Effector memory CD4-positive, alpha-beta T cell (primary cell): ENCODE data around the gene TRABD2A.

Experiments used
- DNase-seq, 3 donors: peaks; one replicate each; pipeline ENCODE4 v3.0.0-alpha.2; 2020
- H3K27ac ChIP-seq: 2 replicates; pipeline ENCODE4 v1.7.0; 2013; ENCODE audit warnings: mild to moderate bottlenecking, low read length, moderate library complexity; ENCODE audit not compliant: insufficient read depth, poor library complexity, severe bottlenecking
- H3K27me3 ChIP-seq: replicated peaks from 2 replicates; pipeline ENCODE4 v1.7.0; 2013; ENCODE audit warnings: mild to moderate bottlenecking, low read length; ENCODE audit not compliant: insufficient read depth, control insufficient read depth, poor library complexity, severe bottlenecking
- H3K36me3 ChIP-seq: 2 replicates; pipeline ENCODE4 v1.7.0; 2013; ENCODE audit warnings: mild to moderate bottlenecking, low read length, moderate library complexity; ENCODE audit not compliant: control insufficient read depth, insufficient read depth
- H3K4me1 ChIP-seq: 2 replicates; pipeline ENCODE4 v1.7.0; 2013; ENCODE audit warnings: low read length, mild to moderate bottlenecking; ENCODE audit not compliant: control insufficient read depth, insufficient read depth, poor library complexity, severe bottlenecking
- H3K4me3 ChIP-seq: 2 replicates; pipeline ENCODE4 v1.7.0; 2013; ENCODE audit warnings: low read length, low read depth, mild to moderate bottlenecking; ENCODE audit not compliant: insufficient read depth, poor library complexity, severe bottlenecking
- H3K9me3 ChIP-seq: 2 replicates; pipeline ENCODE4 v1.7.0; 2013; ENCODE audit warnings: mild to moderate bottlenecking, low read length, moderate library complexity; ENCODE audit not compliant: control insufficient read depth

The TRABD2A gene

DNA sequence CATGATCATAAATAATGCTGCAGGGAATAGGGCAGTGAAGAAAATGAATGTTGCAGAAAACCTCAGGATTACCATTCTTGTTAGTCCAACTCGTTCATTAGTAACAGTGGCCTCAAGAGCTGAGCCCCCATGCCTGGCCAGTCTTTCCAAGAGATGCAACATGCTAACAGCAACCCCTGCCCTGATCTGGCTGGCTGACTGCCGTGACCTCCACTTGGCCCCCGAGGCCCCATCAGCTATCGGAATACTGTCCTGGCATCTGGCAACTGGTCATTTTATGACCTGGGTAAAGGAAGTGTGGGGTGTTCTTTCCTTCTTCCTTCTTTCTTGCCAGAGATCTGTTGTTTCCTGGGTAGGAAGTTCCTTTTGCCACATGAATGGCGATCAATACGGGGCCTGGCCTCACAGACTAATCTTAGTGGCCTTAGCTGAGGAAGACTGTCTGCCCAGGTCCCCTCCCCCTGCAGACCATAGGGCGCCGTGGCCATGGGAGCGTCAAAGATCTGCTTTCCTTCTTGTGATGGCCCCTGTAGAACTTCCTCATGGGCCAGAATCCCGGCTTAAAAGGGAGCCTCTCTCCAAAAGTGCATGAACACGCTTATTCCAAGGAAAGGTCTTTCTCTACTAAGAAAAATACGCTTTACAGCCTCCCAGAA, 10.6 kb upstream of the TRABD2A start:
- Histone ChIP-seq H3K9me3 (no peaks in the 10 kb centered on the region), H3K27ac (no peak overlapping the region), H3K27me3 (no peaks in the 10 kb centered on the region), H3K36me3 (no peaks in the 10 kb centered on the region), H3K4me1 (peaks cover 34% of the 10 kb centered on the region), H3K4me3 (no peak overlapping the region)
- DNase-seq, result no peak

DNA sequence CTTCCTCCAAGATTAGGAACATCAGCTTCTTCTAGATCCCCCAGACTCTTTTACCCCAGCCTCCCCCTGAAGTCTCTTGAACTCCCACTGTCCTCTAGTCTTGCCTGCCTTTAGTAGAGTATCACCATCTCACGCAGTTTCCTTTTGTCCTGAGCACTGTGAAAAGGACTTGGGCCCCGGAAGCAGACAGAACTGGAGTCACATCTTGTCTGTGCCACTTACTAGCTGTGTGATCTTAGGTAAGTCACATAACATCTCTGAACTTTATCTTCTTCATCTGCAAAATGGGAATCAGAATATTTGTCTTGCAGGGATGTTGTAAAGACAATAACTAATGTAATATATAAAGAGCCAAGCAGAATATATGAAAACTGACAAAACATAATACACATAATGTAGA, 8.4 kb upstream of the TRABD2A start:
- peaks cover 21% of the 10 kb centered on the region for H3K4me1 ChIP-seq
- H3K4me3 ChIP-seq, result peak overlapping the region; percentile 42
- H3K27me3 ChIP-seq, result no peaks in the 10 kb centered on the region
- no peaks in the 10 kb centered on the region for H3K9me3 ChIP-seq
- H3K36me3 ChIP-seq, result no peaks in the 10 kb centered on the region
- H3K27ac ChIP-seq, result peak overlapping the region; percentile 71
- no peak for DNase-seq

DNA sequence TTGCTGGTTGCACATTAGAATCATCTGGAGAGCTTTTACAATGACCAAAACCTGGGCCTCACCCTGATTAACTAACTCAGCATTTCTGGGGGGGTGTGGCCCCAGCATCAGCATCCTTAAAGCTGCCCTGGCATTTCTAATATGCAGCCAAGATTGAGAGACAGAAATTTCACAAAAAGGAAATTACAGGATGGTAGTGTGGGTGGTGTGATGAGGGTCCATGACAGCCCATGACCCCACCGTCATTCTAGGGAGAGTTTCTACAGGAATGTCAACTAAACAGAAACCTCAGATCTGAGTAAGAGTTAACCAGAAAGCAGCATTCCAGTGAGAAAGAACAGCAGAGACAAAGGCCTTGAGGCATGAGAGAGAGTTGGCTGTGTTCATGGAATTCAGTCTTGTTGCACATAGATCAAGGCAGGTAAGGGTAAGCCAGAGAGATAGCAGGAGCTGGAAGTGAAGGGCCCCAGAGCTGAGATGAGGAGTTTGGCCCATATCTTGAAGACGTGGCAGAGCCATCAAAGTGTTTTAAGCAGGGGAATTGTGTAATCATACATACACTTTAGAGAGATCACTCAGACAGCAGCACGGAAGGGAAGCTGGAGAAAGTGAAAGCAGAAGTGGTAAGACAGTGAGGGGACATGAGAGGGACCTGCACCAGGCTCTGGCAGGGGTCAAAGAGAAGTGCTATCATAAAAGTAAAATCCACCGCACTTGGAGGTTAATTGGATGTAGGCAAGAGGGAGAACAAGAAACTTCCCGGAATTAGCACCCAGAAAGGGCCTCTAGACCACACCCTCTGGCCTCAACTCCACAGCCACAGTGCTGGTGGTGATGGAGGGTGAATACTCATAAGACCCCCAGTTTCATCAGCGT, 7.8 kb upstream of the TRABD2A start:
- peaks cover 16% of the 10 kb centered on the region for H3K4me1 ChIP-seq
- H3K27me3 ChIP-seq, result no peaks in the 10 kb centered on the region
- no peaks in the 10 kb centered on the region for H3K36me3 ChIP-seq
- peak overlapping the region; percentile 71 for H3K27ac ChIP-seq
- peak overlapping the region; percentile 42 for H3K4me3 ChIP-seq
- H3K9me3 ChIP-seq, result no peaks in the 10 kb centered on the region
- no peak for DNase-seq

DNA sequence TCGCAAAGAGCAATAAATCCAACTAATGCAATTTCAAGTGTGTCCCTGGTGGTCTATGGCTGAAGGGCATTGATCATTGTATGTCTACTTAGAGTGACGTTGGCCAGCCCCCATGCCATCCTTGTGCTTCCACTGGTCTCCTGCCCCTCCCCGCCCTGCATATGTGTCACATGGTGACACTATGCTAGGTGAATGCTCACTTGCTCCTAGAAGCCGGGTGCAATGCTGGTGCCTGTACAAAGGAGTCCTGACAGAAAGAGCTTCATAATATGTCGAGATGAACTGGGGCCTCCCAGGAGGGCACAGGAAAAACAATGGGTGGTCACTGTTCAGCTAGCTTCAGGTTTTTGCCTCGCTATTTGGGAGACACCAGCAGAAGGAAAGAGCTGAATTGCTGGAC, 5.9 kb upstream of the TRABD2A start:
- Histone ChIP-seq H3K4me3 (no peak overlapping the region), H3K36me3 (no peaks in the 10 kb centered on the region), H3K9me3 (no peaks in the 10 kb centered on the region), H3K27me3 (no peaks in the 10 kb centered on the region), H3K4me1 (peaks cover 16% of the 10 kb centered on the region), H3K27ac (no peak overlapping the region)
- no peak for DNase-seq

DNA sequence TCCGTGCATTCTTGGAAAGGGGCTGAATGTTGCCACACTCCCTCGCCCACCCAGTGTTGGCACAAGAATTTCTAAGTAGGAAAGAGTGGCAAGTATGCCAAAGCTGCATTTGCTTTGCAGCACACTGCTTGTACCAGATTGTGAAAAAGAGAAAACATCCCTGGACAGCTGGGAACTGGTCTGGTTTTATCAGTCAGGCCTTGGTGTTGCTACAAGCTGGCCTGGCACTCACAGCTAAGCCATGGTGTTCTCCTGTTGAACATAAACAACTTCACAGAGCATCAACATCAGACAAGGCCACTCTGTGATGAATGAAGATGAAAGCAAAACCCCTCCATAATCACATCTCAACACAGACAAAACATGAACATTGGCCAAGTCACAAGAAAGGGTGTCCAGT, 4.2 kb upstream of the TRABD2A start:
- Histone ChIP-seq H3K27ac (no peak overlapping the region), H3K27me3 (no peaks in the 10 kb centered on the region), H3K9me3 (no peaks in the 10 kb centered on the region), H3K36me3 (no peaks in the 10 kb centered on the region), H3K4me3 (no peak overlapping the region), H3K4me1 (peaks cover 16% of the 10 kb centered on the region)
- DNase-seq, result no peak

DNA sequence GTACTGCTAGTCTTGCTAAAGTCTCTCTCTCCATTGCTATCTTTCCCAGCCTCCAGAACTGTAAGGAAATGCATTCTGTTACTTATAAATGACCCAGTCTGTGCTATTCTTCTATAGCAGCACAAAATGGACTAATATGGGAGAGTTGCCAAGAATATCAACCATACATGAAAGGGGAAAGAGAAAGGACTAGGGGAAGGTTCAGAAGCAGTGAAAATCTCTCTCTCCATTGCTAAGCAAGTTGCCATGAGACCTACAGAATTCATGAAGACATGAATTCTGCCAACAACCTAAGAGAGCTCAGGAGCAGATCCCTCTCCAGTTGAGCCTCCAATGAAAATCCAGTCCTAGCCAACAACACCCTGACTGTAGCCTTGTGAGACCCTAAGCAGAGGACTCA, 3.6 kb upstream of the TRABD2A start:
- DNase-seq, result no peak
- H3K36me3 ChIP-seq, result no peaks in the 10 kb centered on the region
- no peaks in the 10 kb centered on the region for H3K9me3 ChIP-seq
- H3K27ac ChIP-seq, result no peak overlapping the region
- H3K4me1 ChIP-seq, result peaks cover 14% of the 10 kb centered on the region
- no peak overlapping the region for H3K4me3 ChIP-seq
- H3K27me3 ChIP-seq, result no peaks in the 10 kb centered on the region

DNA sequence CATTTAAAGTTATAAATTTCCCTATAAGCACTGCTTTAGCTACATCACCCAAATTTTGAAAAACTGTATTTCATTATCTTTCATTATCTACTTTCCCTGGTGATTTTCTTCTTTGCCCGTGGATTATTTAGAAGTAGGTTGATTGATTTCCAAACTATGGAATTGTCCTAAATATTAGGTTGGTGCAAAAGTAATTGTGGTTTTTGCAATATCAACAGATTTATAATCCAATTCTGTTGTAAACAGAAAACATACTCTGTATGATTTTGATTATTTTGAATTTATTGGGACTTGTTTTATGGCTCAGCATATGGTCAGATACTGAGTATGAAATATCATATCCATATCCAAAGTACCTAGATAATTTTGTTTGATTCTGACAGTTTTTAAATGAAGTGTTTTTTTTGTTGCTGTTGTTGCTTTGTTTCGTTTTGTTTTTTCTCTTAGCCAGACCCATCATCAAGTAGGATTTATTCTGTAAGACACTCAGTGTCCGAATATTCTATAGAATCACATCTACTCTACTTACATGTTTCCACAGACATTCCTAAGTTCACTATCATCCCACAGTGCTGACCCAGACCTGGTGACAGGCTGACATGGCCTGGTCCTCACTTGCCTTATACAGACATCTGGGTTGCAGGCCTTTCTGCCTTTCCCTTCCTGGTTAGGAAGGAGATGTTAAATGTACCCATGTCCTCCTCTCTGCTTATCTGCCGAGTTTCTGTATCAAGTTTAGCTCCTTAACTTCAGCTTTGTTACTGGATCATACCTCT, 2.1 kb upstream of the TRABD2A start:
- H3K27ac ChIP-seq, result peak overlapping the region; percentile 75
- no peaks in the 10 kb centered on the region for H3K4me1 ChIP-seq
- no peaks in the 10 kb centered on the region for H3K9me3 ChIP-seq
- H3K36me3 ChIP-seq, result no peaks in the 10 kb centered on the region
- no peak for DNase-seq
- H3K4me3 ChIP-seq, result no peak overlapping the region
- no peaks in the 10 kb centered on the region for H3K27me3 ChIP-seq

DNA sequence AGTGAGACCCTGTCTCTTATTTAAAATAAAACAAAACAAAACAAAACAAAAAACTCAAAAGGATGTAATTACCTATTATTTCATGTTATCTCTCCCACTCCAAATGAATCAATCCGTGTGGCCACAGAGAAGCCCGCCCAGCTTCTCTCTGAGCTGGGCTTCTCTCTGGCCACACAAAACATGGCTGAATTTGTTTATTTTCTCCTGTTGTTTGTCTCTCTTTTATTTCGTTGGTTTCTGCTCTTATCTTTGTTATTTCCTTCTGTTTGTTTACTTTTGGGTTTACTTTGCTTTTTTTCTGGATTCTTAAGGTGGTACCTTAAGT, 1.5 kb upstream of the TRABD2A start:
- Histone ChIP-seq H3K27me3 (no peaks in the 10 kb centered on the region), H3K36me3 (no peaks in the 10 kb centered on the region), H3K9me3 (no peaks in the 10 kb centered on the region), H3K4me1 (peaks cover under 1% of the 10 kb centered on the region), H3K27ac (peak overlapping the region; percentile 75), H3K4me3 (no peak overlapping the region)
- no peak for DNase-seq

DNA sequence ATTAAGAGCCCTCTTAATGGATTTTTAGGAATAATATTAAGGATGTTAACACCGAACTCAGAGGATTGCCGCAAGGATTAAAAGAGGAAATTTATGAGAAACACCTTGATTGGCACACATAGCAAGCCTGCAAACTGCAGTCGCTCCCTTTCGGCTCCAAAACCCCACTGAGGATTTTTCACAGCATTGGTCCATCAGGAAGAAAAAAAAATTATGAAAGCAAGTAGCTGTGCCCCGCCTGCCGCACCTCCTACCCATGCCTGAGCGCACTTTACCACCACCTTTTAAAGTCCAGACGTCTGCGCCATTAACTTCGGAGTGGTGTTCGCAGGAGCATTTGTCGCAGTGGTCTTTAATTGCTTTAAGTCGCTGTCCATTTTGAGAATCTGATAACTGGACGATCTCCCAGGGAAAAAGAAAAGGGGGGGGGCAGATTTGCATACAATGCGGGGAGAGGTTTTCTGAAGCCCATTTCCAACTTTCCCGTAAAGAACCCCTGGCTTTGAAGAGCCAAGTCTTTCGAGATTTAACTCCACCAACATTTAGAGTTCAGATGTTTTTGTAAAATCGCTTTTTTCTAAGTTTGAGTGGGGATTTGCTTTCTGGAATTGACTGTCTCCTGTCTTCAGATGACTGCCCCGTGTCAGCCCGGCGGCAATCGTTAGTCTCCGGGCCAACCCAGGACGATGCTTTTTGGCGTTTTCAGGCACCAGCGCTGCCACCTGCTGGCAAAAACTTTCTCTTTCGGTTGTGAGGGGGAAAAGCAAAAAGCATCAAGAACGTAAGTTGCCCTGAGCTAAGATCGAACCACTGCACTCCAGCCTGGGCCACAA, 913 bp upstream of the TRABD2A start:
- Histone ChIP-seq H3K9me3 (no peaks in the 10 kb centered on the region), H3K27ac (peak overlapping the region; percentile 75)

More for the DNA sequence above, 913 bp upstream of the TRABD2A start:
- Histone ChIP-seq H3K4me1 (peaks cover 6% of the 10 kb centered on the region), H3K36me3 (no peaks in the 10 kb centered on the region), H3K4me3 (peak overlapping the region; percentile 85), H3K27me3 (no peaks in the 10 kb centered on the region)
- peak; percentile 57 to 73 (median 73) for DNase-seq
